ENCODE measurements around the gene ABHD17C.

DNA sequence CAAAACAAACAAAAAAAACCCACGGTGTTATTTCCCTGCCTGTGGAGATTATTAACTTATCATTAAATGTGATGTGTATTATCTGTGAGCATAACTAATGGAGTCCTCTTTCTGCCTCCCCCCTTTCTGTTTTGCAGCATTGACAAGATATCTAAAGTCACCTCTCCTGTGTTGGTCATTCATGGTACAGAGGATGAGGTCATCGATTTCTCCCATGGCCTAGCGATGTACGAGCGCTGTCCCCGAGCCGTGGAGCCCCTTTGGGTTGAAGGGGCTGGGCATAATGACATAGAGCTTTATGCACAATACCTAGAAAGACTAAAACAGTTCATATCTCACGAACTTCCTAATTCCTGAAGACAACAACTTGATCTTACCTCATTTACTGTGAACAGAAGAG is 58.9 kb downstream of the ABHD17C start:
- TF ChIP-seq POLR2AphosphoS5 (IDR thresholded peaks at IDR 0.05; ENCODE audit: low read depth, low read length) (no peak), TAF1 (IDR thresholded peaks at IDR 0.05; ENCODE audit: borderline replicate concordance, insufficient read depth, low read length) (no peak)
- TF ChIP-seq, protein P1, sequence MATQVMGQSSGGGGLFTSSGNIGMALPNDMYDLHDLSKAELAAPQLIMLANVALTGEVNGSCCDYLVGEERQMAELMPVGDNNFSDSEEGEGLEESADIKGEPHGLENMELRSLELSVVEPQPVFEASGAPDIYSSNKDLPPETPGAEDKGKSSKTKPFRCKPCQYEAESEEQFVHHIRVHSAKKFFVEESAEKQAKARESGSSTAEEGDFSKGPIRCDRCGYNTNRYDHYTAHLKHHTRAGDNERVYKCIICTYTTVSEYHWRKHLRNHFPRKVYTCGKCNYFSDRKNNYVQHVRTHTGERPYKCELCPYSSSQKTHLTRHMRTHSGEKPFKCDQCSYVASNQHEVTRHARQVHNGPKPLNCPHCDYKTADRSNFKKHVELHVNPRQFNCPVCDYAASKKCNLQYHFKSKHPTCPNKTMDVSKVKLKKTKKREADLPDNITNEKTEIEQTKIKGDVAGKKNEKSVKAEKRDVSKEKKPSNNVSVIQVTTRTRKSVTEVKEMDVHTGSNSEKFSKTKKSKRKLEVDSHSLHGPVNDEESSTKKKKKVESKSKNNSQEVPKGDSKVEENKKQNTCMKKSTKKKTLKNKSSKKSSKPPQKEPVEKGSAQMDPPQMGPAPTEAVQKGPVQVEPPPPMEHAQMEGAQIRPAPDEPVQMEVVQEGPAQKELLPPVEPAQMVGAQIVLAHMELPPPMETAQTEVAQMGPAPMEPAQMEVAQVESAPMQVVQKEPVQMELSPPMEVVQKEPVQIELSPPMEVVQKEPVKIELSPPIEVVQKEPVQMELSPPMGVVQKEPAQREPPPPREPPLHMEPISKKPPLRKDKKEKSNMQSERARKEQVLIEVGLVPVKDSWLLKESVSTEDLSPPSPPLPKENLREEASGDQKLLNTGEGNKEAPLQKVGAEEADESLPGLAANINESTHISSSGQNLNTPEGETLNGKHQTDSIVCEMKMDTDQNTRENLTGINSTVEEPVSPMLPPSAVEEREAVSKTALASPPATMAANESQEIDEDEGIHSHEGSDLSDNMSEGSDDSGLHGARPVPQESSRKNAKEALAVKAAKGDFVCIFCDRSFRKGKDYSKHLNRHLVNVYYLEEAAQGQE (IDR thresholded peaks at IDR 0.05; ENCODE audit: insufficient read depth in 1 of 2, low read depth in 2 of 2, low read length in 2 of 2): no peak
